A549 (cell line): ENCODE measurements around the gene CDK19.

ENCODE experiments used
- BHLHE40 ChIP-seq: IDR thresholded peaks from 2 replicates; pipeline ENCODE4 v1.6.1; 2012; ENCODE audit warnings: low read depth, low read length, inconsistent platforms
- CHD2 ChIP-seq: fragments of 150-350 bp; IDR thresholded peaks from 2 replicates; pipeline ENCODE4 v1.6.1; 2014; ENCODE audit warnings: low read length; ENCODE audit not compliant: partially characterized antibody
- CTCF ChIP-seq: fragments of >200 bp; sonication (Bioruptor Twin); formaldehyde crosslinking; IDR thresholded peaks from 3 replicates; pipeline ENCODE4 v1.5.1; 2016
- HDAC2 ChIP-seq: fragments of 200-600 bp; sonication (generic); IDR thresholded peaks from 2 replicates; pipeline ENCODE4 v1.6.1; 2016
- HES2 ChIP-seq: fragments of >200 bp; sonication (Bioruptor Twin); formaldehyde crosslinking; IDR thresholded peaks from 2 replicates; pipeline ENCODE4 v1.6.1; 2016
- HMGXB4 ChIP-seq: fragments of 250-450 bp; sonication (Bioruptor Pico); IDR thresholded peaks from 2 replicates; pipeline ENCODE4 v1.5.0; 2021; ENCODE audit warnings: mild to moderate bottlenecking, moderate library complexity, borderline replicate concordance
- JUN ChIP-seq, 2 experiments: fragments of >200 bp; sonication (Bioruptor Twin); formaldehyde crosslinking; IDR thresholded peaks; 2 replicates in 1 of 2; 3 replicates in 1 of 2; pipeline ENCODE4 v1.6.1; 2016 to 2017
- MAX ChIP-seq: IDR thresholded peaks from 2 replicates; pipeline ENCODE4 v1.6.1; 2012
- POLR2A ChIP-seq: IDR thresholded peaks from 2 replicates; pipeline ENCODE4 v1.6.1; 2012; ENCODE audit warnings: mild to moderate bottlenecking, low read length
- RAD21 ChIP-seq, 2 experiments: fragments of >200 bp in 1 of 2; sonication (Bioruptor Twin) in 1 of 2; formaldehyde crosslinking in 1 of 2; IDR thresholded peaks in 1 of 2; conservative IDR thresholded peaks in 1 of 2; 2 replicates in 1 of 2; 3 replicates in 1 of 2; pipeline ENCODE4 v1.6.1; 2012 to 2018; ENCODE audit warnings: inconsistent platforms in 1 of 2
- USF2 ChIP-seq: fragments of 450-650 bp; IDR thresholded peaks from 2 replicates; pipeline ENCODE4 v1.6.1; 2014; ENCODE audit warnings: antibody characterized with exemption

- TF ChIP-seq CTCF: no peak
- TF ChIP-seq HDAC2: no peak
- no peak for TF ChIP-seq MAX
- TF ChIP-seq POLR2A: no peak
- TF ChIP-seq HMGXB4 (CRISPR knock-in tag): no peak
- TF ChIP-seq CHD2: no peak
- TF ChIP-seq USF2: no peak
- no peak for TF ChIP-seq HES2
- TF ChIP-seq BHLHE40: no peak
- TF ChIP-seq JUN (IDR thresholded peaks at IDR 0.05): no peak
- TF ChIP-seq RAD21 (conservative IDR thresholded peaks at IDR 0.05 in 1 of 2, IDR thresholded peaks at IDR 0.05 in 1 of 2): no peak
Observed at GRCh38 chr6:110664933-110665332, 150.3 kb downstream of the CDK19 start.
